GM23248 (cell line): ENCODE results near the gene RNF157. TPM values are rescaled to one million over a fixed set of nuclear protein-coding genes. Genes with fewer than 3 reads are reported as not detected.

Experiments
- DNase-seq: peaks from one replicate; pipeline ENCODE4 v3.0.0-alpha.2; 2015
- H2AFZ ChIP-seq: fragments of 200-600 bp; sonication (generic); 2 replicates; pipeline ENCODE4 v1.6.1; 2016; ENCODE audit warnings: antibody characterized with exemption
- H3F3A ChIP-seq: fragments of 200-600 bp; sonication (generic); 2 replicates; pipeline ENCODE4 v1.6.1; 2016; ENCODE audit warnings: mild to moderate bottlenecking, antibody characterized with exemption, mixed run types; ENCODE audit not compliant: insufficient read depth
- H3K27ac ChIP-seq: fragments of 200-600 bp; sonication (generic); 2 replicates; pipeline ENCODE4 v1.5.1; 2016; ENCODE audit warnings: mild to moderate bottlenecking
- H3K27me3 ChIP-seq: fragments of 200-600 bp; sonication (generic); replicated peaks from 2 replicates; pipeline ENCODE4 v1.6.1; 2016; ENCODE audit warnings: mild to moderate bottlenecking; ENCODE audit not compliant: insufficient read depth
- H3K36me3 ChIP-seq: fragments of 200-600 bp; sonication (generic); 2 replicates; pipeline ENCODE4 v1.6.1; 2016; ENCODE audit warnings: low read depth, mild to moderate bottlenecking
- H3K4me1 ChIP-seq: fragments of 200-600 bp; sonication (generic); 2 replicates; pipeline ENCODE4 v1.6.1; 2016; ENCODE audit warnings: mild to moderate bottlenecking; ENCODE audit not compliant: insufficient read depth
- H3K4me2 ChIP-seq: fragments of 200-600 bp; sonication (generic); one replicate; pipeline ENCODE4 v1.6.1; 2016; ENCODE audit warnings: mild to moderate bottlenecking; ENCODE audit not compliant: unreplicated experiment
- H3K4me3 ChIP-seq: fragments of 200-600 bp; sonication (generic); 2 replicates; pipeline ENCODE4 v1.5.1; 2016; ENCODE audit warnings: mild to moderate bottlenecking
- H3K79me2 ChIP-seq: fragments of 200-600 bp; sonication (generic); 2 replicates; pipeline ENCODE4 v1.6.1; 2016; ENCODE audit warnings: mild to moderate bottlenecking; ENCODE audit not compliant: insufficient read depth
- H3K9ac ChIP-seq: fragments of 200-600 bp; sonication (generic); 2 replicates; pipeline ENCODE4 v1.6.1; 2016; ENCODE audit warnings: mild to moderate bottlenecking
- H3K9me2 ChIP-seq: fragments of 200-600 bp; sonication (generic); 2 replicates; pipeline ENCODE4 v1.6.1; 2016; ENCODE audit warnings: mixed run types, mild to moderate bottlenecking, moderate library complexity; ENCODE audit not compliant: insufficient read depth
- H3K9me3 ChIP-seq: fragments of 200-600 bp; sonication (generic); one replicate; pipeline ENCODE4 v1.6.1; 2017; ENCODE audit warnings: low read depth
- H4K20me1 ChIP-seq: fragments of 200-600 bp; sonication (generic); 2 replicates; pipeline ENCODE4 v1.6.0; 2016; ENCODE audit not compliant: insufficient read depth
- EZH2 ChIP-seq: fragments of 200-600 bp; sonication (generic); IDR thresholded peaks from 2 replicates; pipeline ENCODE4 v1.6.1; 2018; ENCODE audit warnings: antibody characterized with exemption, mild to moderate bottlenecking; ENCODE audit not compliant: insufficient read depth, poor library complexity, severe bottlenecking
- EZH2phosphoT487 ChIP-seq: fragments of 200-600 bp; sonication (generic); IDR thresholded peaks from 2 replicates; pipeline ENCODE4 v1.6.1; 2018; ENCODE audit warnings: antibody characterized with exemption, moderate library complexity, mild to moderate bottlenecking, low read depth; ENCODE audit not compliant: insufficient read depth
- WGBS, 2 experiments: methylation state at CpG; one replicate each; pipeline ENCODE4 v1.1.6; 2015 to 2017; ENCODE audit warnings: low lambda C conversion rate in 2 of 2, low coverage in 1 of 2; ENCODE audit errors: missing lambda C conversion rate in 2 of 2; 5-methylcytosine and 5-hydroxymethylcytosine counted together
- in situ Hi-C: fragments of 300-500 bp; cut with MboI; formaldehyde crosslinking; loops from 2 replicates; pipeline ENCODE4 v1.15.0; 2020
- polyA plus RNA-seq: library from polyadenylated mRNA; unstranded; fragments of >200 nt; fragmentation: Nextera tagmentation; extraction: Ambion mirVana; gene quantifications from 2 replicates; pipeline ENCODE4 v1.2.1, GENCODE V29; 2016
- total RNA-seq: library from RNA; depleted of rRNA; stranded (reverse); fragments of >200 nt; shearing (Covaris generic); gene quantifications from 2 replicates; pipeline ENCODE4 v1.2.3, GENCODE V29; 2014

Gene RNF157
- total and polyA plus RNA-seq, 2 experiments from 2014 or later = 0.31 to 4.0 TPM

DNA sequence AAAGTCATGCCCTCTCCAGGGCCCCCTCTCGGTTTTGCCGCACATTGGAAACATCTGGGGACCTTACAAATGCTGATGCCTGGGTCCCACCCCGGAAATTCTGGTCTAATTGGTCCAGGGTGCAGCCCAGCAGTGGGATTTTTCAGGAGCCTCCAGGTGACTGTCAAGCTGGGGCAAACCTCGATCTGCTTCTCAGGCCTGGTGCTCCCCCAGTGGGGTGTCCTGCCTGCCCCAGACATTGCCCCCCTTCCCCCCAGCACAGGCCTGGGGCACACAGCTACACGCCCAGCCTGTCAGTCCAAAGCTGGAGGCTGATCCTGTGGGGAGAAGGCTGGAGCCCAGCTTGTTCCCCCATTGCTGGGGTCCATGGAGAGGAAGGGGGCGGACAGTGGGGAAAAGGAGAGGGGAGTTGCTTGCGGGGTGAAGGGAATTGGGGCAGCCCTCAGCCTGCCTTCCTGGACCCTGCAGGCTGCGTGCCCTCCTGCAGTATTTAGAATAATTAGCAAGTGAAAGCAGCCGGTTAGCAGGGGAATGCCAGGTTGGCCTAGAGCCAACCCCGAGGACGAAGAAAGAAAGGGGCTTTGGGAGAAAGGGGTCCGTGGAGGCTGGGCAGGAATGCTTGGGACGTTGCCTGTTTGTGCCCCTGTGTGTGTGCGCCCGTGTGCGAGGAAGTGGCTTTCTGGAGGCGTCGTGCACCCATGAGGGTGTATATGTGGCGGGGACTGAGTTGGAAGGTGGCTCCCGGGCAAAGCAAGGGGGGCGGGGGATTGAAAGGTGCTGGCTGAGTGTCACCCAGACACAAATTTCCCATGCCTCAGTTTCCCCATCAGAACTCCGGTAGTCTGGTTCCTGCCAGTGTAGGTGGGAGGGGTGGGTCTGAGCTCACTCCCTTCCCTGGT lies 105.1 kb downstream of the RNF157 start:
- H2AFZ ChIP-seq = no peak overlapping the region

DNA sequence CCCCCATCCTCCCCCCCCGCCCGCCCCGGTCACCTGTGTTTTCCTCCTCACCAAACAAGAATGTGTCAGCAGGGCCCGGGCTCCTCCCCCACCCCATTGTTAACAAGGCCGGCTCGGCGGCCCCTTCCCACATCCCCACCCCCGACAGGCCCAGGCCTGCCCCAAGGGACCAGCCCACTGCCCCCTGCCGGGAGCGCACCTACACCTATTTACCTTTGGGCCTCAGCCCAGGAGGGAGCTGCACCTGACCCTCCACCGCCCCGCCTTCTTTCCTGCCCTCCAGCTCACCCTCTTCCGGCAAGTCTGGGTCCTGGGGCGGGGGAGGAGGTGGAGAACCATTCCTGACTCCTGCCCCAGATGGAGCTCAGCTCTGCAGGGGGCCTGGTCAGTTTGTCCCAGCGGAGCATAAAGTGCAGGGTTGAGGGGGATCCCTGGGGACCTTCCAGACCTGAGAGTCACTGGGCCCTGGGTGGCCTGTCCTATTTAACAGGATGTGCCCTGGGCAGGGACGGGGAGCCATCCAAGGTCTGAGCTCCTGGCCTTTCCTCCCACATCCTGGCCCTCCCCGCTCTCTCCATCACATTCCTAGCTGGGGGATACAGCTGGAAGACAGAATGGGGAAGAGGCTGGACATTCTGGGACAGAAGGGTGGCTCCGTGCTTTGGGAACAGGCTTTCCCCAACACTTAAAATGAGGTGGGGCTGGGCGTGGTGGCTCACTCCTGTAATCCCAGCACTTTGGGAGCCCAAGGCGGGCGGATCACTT lies 107.5 kb downstream of the RNF157 start:
- in situ Hi-C loops = no loop called here
- DNase-seq = no peak
- 38 to 57% methylated on average over 12 to 21 of the region's 21 CpGs for WGBS, 2 experiments
- TF ChIP-seq EZH2 (no peak), EZH2phosphoT487 (no peak)
- Histone ChIP-seq H3K4me1 (no peaks in the 10 kb centered on the region), H3K4me2 (no peak overlapping the region), H3K9me3 (no peaks in the 10 kb centered on the region), H3K4me3 (no peak overlapping the region), H2AFZ (no peak overlapping the region), H3K27ac (no peak overlapping the region), H3K9ac (no peak overlapping the region), H3K27me3 (peaks cover 30% of the 10 kb centered on the region), H3K79me2 (no peaks in the 10 kb centered on the region), H3K36me3 (no peaks in the 10 kb centered on the region), H3F3A (no peaks in the 10 kb centered on the region), H3K9me2 (no peaks in the 10 kb centered on the region), H4K20me1 (no peaks in the 10 kb centered on the region)

More for the DNA sequence above, 105.1 kb downstream of the RNF157 start:
- Histone ChIP-seq H3K27ac (no peak overlapping the region), H4K20me1 (no peaks in the 10 kb centered on the region), H3K36me3 (no peaks in the 10 kb centered on the region), H3K27me3 (peaks cover 48% of the 10 kb centered on the region), H3F3A (no peaks in the 10 kb centered on the region), H3K9me2 (no peaks in the 10 kb centered on the region), H3K9ac (no peak overlapping the region), H3K4me1 (no peaks in the 10 kb centered on the region), H3K79me2 (no peaks in the 10 kb centered on the region), H3K4me2 (no peak overlapping the region), H3K4me3 (no peak overlapping the region), H3K9me3 (no peaks in the 10 kb centered on the region)
- 41 to 45% methylated on average over 20 to 22 of the region's 22 CpGs for WGBS, 2 experiments
- TF ChIP-seq EZH2 = no peak
- TF ChIP-seq EZH2phosphoT487 = no peak
- no peak for DNase-seq
- in situ Hi-C loops = no loop called here

DNA sequence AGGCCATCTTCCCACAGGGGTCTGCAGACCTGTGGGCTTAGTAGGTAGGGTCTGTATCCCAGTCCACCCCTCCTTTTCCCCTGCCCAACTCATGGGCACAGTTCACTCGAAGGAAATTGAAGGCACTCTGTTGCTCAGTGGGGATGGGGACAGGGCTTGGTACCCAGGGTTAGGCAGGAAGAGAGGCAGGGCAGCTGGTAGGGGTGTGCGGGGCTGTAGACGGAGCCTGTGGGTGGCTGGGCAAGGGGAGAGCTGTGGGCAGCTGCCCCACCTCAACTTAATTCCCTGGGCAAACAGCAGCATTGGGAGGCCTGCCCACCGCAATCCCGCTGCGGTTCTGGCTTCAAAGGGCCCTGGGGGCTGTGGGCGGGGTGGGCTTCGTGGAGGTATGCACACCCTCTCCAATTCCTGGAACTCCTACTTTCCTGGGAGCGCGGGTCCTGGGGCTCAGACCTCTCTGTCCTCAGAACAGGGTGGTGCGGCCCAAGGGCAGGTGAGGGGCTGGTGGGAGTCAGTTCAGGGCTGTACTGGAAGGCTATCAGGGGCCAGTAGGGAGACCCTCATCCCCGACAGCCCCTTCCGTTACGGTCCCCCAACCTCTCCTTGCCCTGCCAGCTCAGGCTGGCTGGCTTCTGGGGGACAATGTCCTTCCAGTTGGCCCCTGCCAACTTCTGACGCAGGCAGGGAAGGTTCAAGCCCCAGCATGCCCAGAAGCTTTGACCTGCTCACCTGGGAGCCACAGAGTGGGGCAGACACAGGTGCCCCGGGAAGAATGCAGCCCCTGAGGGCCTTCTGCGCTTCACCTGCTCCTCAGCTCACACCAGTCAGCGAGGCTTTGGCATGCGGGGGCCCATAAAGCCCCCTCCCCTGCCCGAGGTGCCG lies 108.4 kb downstream of the RNF157 start:
- no peak for DNase-seq
- H3K4me1 ChIP-seq = no peaks in the 10 kb centered on the region
- H3K27me3 ChIP-seq = peaks cover 30% of the 10 kb centered on the region
- no peaks in the 10 kb centered on the region for H3F3A ChIP-seq
- H3K9me2 ChIP-seq = no peaks in the 10 kb centered on the region
- H3K4me2 ChIP-seq = no peak overlapping the region
- no peak overlapping the region for H3K9ac ChIP-seq
- H3K4me3 ChIP-seq = no peak overlapping the region
- WGBS, 2 experiments = 42 to 50% methylated on average over 17 to 21 of the region's 21 CpGs
- H4K20me1 ChIP-seq = no peaks in the 10 kb centered on the region
- H2AFZ ChIP-seq = no peak overlapping the region
- TF ChIP-seq EZH2 = no peak
- TF ChIP-seq EZH2phosphoT487 = no peak
- in situ Hi-C loops = no loop called here
- no peaks in the 10 kb centered on the region for H3K79me2 ChIP-seq
- no peaks in the 10 kb centered on the region for H3K36me3 ChIP-seq
- H3K9me3 ChIP-seq = no peaks in the 10 kb centered on the region
- no peak overlapping the region for H3K27ac ChIP-seq

DNA sequence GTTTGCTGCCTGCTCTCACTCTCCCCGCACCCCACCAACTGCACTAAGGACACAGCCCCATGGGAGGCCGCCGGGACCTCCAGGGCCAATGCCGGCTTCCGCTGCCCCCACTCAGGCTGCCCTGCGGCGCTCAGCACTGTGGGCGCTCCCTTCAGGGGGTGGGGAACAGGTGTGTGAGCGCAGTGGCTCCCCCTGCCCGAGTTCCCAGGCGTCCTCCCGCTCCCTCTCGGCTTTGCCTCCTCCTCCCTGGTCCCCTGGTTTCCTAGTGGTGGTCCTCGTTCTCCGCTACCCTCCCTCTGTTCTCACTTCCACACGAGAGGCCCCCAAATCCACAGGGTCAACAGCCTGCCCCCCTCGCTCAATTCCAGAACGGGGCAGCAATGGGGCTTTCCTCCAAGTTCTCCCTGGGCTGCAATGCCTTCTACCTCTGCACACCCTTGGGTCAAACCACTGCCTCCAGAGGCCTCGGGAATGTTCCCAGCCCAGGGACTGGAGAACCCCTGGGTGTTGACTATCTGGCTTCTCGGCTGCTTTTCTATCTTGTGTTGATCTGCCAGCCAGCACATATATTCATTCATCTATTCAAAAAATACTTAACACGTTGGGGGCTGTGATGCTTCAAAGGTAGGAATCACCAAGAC lies 109.1 kb downstream of the RNF157 start:
- Histone ChIP-seq H3K9ac (no peak overlapping the region), H3K36me3 (no peaks in the 10 kb centered on the region), H3K79me2 (no peaks in the 10 kb centered on the region), H3K9me3 (no peaks in the 10 kb centered on the region), H3K27me3 (peaks cover 24% of the 10 kb centered on the region), H3K27ac (no peak overlapping the region), H3K9me2 (no peaks in the 10 kb centered on the region), H3K4me1 (no peaks in the 10 kb centered on the region), H3K4me3 (no peak overlapping the region), H2AFZ (no peak overlapping the region), H3K4me2 (no peak overlapping the region), H4K20me1 (no peaks in the 10 kb centered on the region), H3F3A (no peaks in the 10 kb centered on the region)
- in situ Hi-C loops = no loop called here
- TF ChIP-seq EZH2 (no peak), EZH2phosphoT487 (no peak)
- DNase-seq = no peak
- 34 to 35% methylated on average over 21 of the region's 21 CpGs for WGBS, 2 experiments
